CD14-positive monocyte (primary cell): ENCODE results near the gene NPLOC4. TPM values are rescaled to one million over a fixed set of nuclear protein-coding genes. Genes with fewer than 3 reads are reported as not detected.

Experiments
- DNase-seq, 3 donors: peaks; one replicate each; pipeline ENCODE4 v3.0.0-alpha.2; 2011 to 2022
- H2AFZ ChIP-seq: 2 replicates; pipeline ENCODE4 v1.6.0; 2012; ENCODE audit warnings: mild to moderate bottlenecking, low read depth, low read length, inconsistent platforms; ENCODE audit not compliant: insufficient read depth, poor library complexity, severe bottlenecking
- H3K27ac ChIP-seq, 2 donors: 1 replicate in 1 of 2; 2 replicates in 1 of 2; pipeline ENCODE4 v1.5.1; 2012 to 2013; ENCODE audit warnings: low read length in 2 of 2, control low read depth in 1 of 2, inconsistent platforms in 1 of 2, low read depth in 1 of 2, mild to moderate bottlenecking in 1 of 2
- H3K27me3 ChIP-seq, 2 donors: one replicate each; pipeline versions ENCODE4 v1.6.0 to v1.6.1; 2011 to 2013; ENCODE audit warnings: low read length in 2 of 2; ENCODE audit not compliant: control insufficient read depth in 2 of 2, insufficient read depth in 2 of 2
- H3K36me3 ChIP-seq, 2 donors: replicated peaks in 1 of 2; 1 replicate in 1 of 2; 2 replicates in 1 of 2; pipeline versions ENCODE4 v1.5.1 to v1.6.1; 2012 to 2013; ENCODE audit warnings: low read length in 2 of 2, control low read depth in 1 of 2, inconsistent platforms in 1 of 2, mild to moderate bottlenecking in 1 of 2; ENCODE audit not compliant: insufficient read depth in 2 of 2, control insufficient read depth in 1 of 2
- H3K4me1 ChIP-seq, 2 donors: 1 replicate in 1 of 2; 2 replicates in 1 of 2; pipeline versions ENCODE4 v1.5.1 to v1.6.1; 2012 to 2013; ENCODE audit warnings: low read length in 2 of 2, control low read depth in 1 of 2, inconsistent platforms in 1 of 2, mild to moderate bottlenecking in 1 of 2, moderate library complexity in 1 of 2; ENCODE audit not compliant: insufficient read depth in 2 of 2, control insufficient read depth in 1 of 2
- H3K4me2 ChIP-seq: replicated peaks from 2 replicates; pipeline ENCODE3; 2012; ENCODE audit warnings: low read length, moderate library complexity, mild to moderate bottlenecking; ENCODE audit not compliant: poor library complexity, severe bottlenecking; ENCODE audit errors: extremely low read depth
- H3K4me3 ChIP-seq, 3 experiments: fragments of 200-600 bp in 1 of 3; sonication (generic) in 1 of 3; replicated peaks in 1 of 3; 1 replicate in 2 of 3; 2 replicates in 1 of 3; pipeline ENCODE4 v1.5.1; 2011 to 2013; ENCODE audit warnings: low read length in 3 of 3, mild to moderate bottlenecking in 3 of 3, control low read depth in 2 of 3, low read depth in 2 of 3, inconsistent platforms in 1 of 3, moderate library complexity in 1 of 3
- H3K79me2 ChIP-seq: 2 replicates; pipeline ENCODE4 v1.6.0; 2012; ENCODE audit warnings: mild to moderate bottlenecking, control low read depth, inconsistent platforms, low read length, moderate library complexity; ENCODE audit not compliant: insufficient read depth
- H3K9ac ChIP-seq: 2 replicates; pipeline ENCODE4 v1.6.0; 2017; ENCODE audit warnings: low read length, mild to moderate bottlenecking; ENCODE audit not compliant: insufficient read depth, poor library complexity, severe bottlenecking
- H3K9me3 ChIP-seq, 2 donors: replicated peaks in 1 of 2; 1 replicate in 1 of 2; 2 replicates in 1 of 2; pipeline versions ENCODE4 v1.5.1 to v1.6.1; 2012 to 2013; ENCODE audit warnings: low read length in 2 of 2, control low read depth in 1 of 2; ENCODE audit not compliant: control insufficient read depth in 1 of 2, insufficient read depth in 1 of 2
- H4K20me1 ChIP-seq: 2 replicates; pipeline ENCODE4 v1.6.0; 2012; ENCODE audit warnings: mild to moderate bottlenecking, low read length, control low read depth, moderate library complexity; ENCODE audit not compliant: insufficient read depth
- H3K27ac Mint-ChIP-seq, 7 donors: one replicate each; pipeline ENCODE4 v1.8.0; 2020; ENCODE audit warnings: mild to moderate bottlenecking in 7 of 7, mixed read lengths in 7 of 7, moderate library complexity in 6 of 7, inconsistent platforms in 2 of 7
- H3K27me3 Mint-ChIP-seq, 3 donors: one replicate each; pipeline ENCODE4 v1.8.0; 2021 to 2022; ENCODE audit warnings: low read depth in 3 of 3, mild to moderate bottlenecking in 3 of 3, mixed read lengths in 3 of 3, moderate library complexity in 3 of 3, inconsistent platforms in 1 of 3
- H3K36me3 Mint-ChIP-seq, 2 donors: one replicate each; pipeline ENCODE4 v1.8.0; 2020; ENCODE audit warnings: mixed read lengths in 2 of 2, inconsistent platforms in 1 of 2, mild to moderate bottlenecking in 1 of 2
- H3K4me1 Mint-ChIP-seq: one replicate; pipeline ENCODE4 v1.8.0; 2020; ENCODE audit warnings: mild to moderate bottlenecking, mixed read lengths
- H3K4me3 Mint-ChIP-seq, 2 donors: one replicate each; pipeline ENCODE4 v1.8.0; 2020; ENCODE audit warnings: mild to moderate bottlenecking in 2 of 2, mixed read lengths in 2 of 2, moderate library complexity in 1 of 2
- H3K9me3 Mint-ChIP-seq, 7 donors: one replicate each; pipeline ENCODE4 v1.8.0; 2020 to 2022; ENCODE audit warnings: mixed read lengths in 7 of 7, mild to moderate bottlenecking in 6 of 7, moderate library complexity in 6 of 7, inconsistent platforms in 2 of 7
- CTCF ChIP-seq: fragments of 200-600 bp; IDR thresholded peaks from one replicate; pipeline ENCODE4 v1.8.0; 2022; ENCODE audit warnings: antibody characterized with exemption, mild to moderate bottlenecking
- WGBS: methylation state at CpG from one replicate; pipeline ENCODE4 v1.1.5; 2013; ENCODE audit warnings: missing lambda C conversion rate; ENCODE audit not compliant: insufficient coverage; 5-methylcytosine and 5-hydroxymethylcytosine counted together
- intact Hi-C, 2 donors: fragments of 100-400 bp; cut with micrococcal nuclease; formaldehyde crosslinking; loops; one replicate each; pipeline versions ENCODE4 v1.15.0 to v1.15.1; 2023
- polyA plus RNA-seq, 3 donors: library from polyadenylated mRNA; depleted of rRNA in 1 of 3; unstranded in 2 of 3; stranded (reverse) in 1 of 3; fragments of 300-500 nt in 2 of 3; fragments of >200 nt in 1 of 3; fragmentation: Illumina TruSeq in 2 of 3; gene quantifications; 1 replicate in 2 of 3; 2 replicates in 1 of 3; pipeline ENCODE4 v1.2.3, GENCODE V29; 2012 to 2021

NPLOC4 gene
- polyA plus RNA-seq, 3 donors = 92.1 to 112 (median 106) TPM

GRCh38 chr17:81644496-81644895 lies 7.6 kb upstream of the NPLOC4 start:
- whole genome bisulfite sequencing = 95% methylated on average over 11 of the region's 15 CpGs
- TF ChIP-seq CTCF = no peak
- Histone ChIP-seq H3K79me2 (no peaks in the 10 kb centered on the region), H3K4me1 (no peaks in the 10 kb centered on the region), H3K4me2 (no peak overlapping the region), H4K20me1 (no peaks in the 10 kb centered on the region), H2AFZ (peak overlapping the region; percentile 30), H3K9ac (no peak overlapping the region), H3K27me3 (peaks cover 11 to 27% of the 10 kb centered on the region in 2 donors), H3K4me3 (no peak overlapping the region), H3K9me3 (peaks cover 12 to 13% of the 10 kb centered on the region in 2 donors), H3K36me3 (no peaks in the 10 kb centered on the region), H3K27ac (no peak overlapping the region)
- H3K9me3 Mint-ChIP-seq = peaks cover 10 to 20% (median 14%) of the 10 kb centered on the region in 7 donors
- intact Hi-C loops = no loop called here
- no peaks in the 10 kb centered on the region for H3K4me1 Mint-ChIP-seq
- peaks cover 2 to 6% of the 10 kb centered on the region in 2 donors for H3K36me3 Mint-ChIP-seq
- H3K27me3 Mint-ChIP-seq = peaks cover 27 to 34% (median 33%) of the 10 kb centered on the region in 3 donors
- H3K27ac Mint-ChIP-seq = no peak overlapping the region
- no peak overlapping the region for H3K4me3 Mint-ChIP-seq
- no peak for DNase-seq

- intact Hi-C loops = no loop called here
- no peak for DNase-seq
- Histone ChIP-seq H3K27ac (no peak overlapping the region), H3K27me3 (peaks cover 0 to 5% of the 10 kb centered on the region in 2 donors), H3K9ac (no peak overlapping the region), H4K20me1 (no peaks in the 10 kb centered on the region), H3K4me2 (no peak overlapping the region), H3K79me2 (no peaks in the 10 kb centered on the region), H3K9me3 (no peaks in the 10 kb centered on the region), H3K4me3 (no peak overlapping the region), H3K36me3 (no peaks in the 10 kb centered on the region), H2AFZ (no peak overlapping the region), H3K4me1 (peaks cover 6 to 7% of the 10 kb centered on the region in 2 donors)
- no peaks in the 10 kb centered on the region for H3K36me3 Mint-ChIP-seq
- no peak overlapping the region for H3K27ac Mint-ChIP-seq
- WGBS = 94% methylated on average over 16 of the region's 17 CpGs
- H3K27me3 Mint-ChIP-seq = peaks cover 4 to 16% (median 9%) of the 10 kb centered on the region in 3 donors
- H3K4me3 Mint-ChIP-seq = no peak overlapping the region
- H3K9me3 Mint-ChIP-seq = no peaks in the 10 kb centered on the region
- H3K4me1 Mint-ChIP-seq = peaks cover 6% of the 10 kb centered on the region
- TF ChIP-seq CTCF = no peak
Observed at GRCh38 chr17:81641825-81642489, 5.0 kb upstream of the NPLOC4 start.
